Fibroblast of lung (primary cell): Measurements from ENCODE around the gene NBR1.

Experiments used
- EZH2 ChIP-seq: IDR thresholded peaks from 2 replicates; pipeline ENCODE4 v1.5.1; 2012; ENCODE audit warnings: low read length, control low read depth, mild to moderate bottlenecking; ENCODE audit errors: missing control alignments
- TF ChIP-seq, protein P1 (sequence below), 2 donors: IDR thresholded peaks in 1 of 2; conservative IDR thresholded peaks in 1 of 2; 1 replicate in 1 of 2; 2 replicates in 1 of 2; pipeline ENCODE4 v1.5.1; 2011 to 2012; ENCODE audit warnings: low read length in 2 of 2, control low read depth in 1 of 2, inconsistent platforms in 1 of 2, low read depth in 1 of 2, mild to moderate bottlenecking in 1 of 2

DNA sequence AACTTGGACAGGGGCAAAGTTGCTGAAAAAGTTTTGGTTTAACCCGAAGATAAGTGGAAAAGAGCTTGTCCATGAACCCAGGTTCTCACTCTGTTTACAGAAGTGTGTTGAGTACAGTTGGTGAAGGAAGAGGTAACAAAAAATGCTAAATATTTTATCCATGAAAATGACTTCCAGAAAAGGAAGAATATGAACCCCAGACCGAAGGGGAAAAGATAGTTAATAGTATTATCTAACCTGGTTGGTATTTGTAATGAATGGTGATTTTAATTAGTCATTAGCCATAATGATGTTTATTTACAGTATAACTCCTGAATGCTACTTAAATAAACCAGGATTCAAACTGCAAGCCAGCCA is 40.1 kb downstream of the NBR1 start:
- TF ChIP-seq, protein P1, sequence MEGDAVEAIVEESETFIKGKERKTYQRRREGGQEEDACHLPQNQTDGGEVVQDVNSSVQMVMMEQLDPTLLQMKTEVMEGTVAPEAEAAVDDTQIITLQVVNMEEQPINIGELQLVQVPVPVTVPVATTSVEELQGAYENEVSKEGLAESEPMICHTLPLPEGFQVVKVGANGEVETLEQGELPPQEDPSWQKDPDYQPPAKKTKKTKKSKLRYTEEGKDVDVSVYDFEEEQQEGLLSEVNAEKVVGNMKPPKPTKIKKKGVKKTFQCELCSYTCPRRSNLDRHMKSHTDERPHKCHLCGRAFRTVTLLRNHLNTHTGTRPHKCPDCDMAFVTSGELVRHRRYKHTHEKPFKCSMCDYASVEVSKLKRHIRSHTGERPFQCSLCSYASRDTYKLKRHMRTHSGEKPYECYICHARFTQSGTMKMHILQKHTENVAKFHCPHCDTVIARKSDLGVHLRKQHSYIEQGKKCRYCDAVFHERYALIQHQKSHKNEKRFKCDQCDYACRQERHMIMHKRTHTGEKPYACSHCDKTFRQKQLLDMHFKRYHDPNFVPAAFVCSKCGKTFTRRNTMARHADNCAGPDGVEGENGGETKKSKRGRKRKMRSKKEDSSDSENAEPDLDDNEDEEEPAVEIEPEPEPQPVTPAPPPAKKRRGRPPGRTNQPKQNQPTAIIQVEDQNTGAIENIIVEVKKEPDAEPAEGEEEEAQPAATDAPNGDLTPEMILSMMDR (conservative IDR thresholded peaks at IDR 0.05 in 1 of 2, IDR thresholded peaks at IDR 0.05 in 1 of 2; ENCODE audit: low read depth in 1 of 2, low read length in 2 of 2), result no peak
- no peak for TF ChIP-seq EZH2
